ENCODE measurements around the gene PLCB4.

GRCh38 chr20:9054176-9054575, 14.7 kb upstream of the PLCB4 start:
- TF ChIP-seq, protein P1, sequence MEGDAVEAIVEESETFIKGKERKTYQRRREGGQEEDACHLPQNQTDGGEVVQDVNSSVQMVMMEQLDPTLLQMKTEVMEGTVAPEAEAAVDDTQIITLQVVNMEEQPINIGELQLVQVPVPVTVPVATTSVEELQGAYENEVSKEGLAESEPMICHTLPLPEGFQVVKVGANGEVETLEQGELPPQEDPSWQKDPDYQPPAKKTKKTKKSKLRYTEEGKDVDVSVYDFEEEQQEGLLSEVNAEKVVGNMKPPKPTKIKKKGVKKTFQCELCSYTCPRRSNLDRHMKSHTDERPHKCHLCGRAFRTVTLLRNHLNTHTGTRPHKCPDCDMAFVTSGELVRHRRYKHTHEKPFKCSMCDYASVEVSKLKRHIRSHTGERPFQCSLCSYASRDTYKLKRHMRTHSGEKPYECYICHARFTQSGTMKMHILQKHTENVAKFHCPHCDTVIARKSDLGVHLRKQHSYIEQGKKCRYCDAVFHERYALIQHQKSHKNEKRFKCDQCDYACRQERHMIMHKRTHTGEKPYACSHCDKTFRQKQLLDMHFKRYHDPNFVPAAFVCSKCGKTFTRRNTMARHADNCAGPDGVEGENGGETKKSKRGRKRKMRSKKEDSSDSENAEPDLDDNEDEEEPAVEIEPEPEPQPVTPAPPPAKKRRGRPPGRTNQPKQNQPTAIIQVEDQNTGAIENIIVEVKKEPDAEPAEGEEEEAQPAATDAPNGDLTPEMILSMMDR (IDR thresholded peaks at IDR 0.05) = no peak
- no peak for TF ChIP-seq EZH2 (IDR thresholded peaks at IDR 0.05)
- no peak for TF ChIP-seq EZH2phosphoT487 (IDR thresholded peaks at IDR 0.05)
